Spleen (tissue), 7 donors: ENCODE results near the gene CASP6.

Source experiments
- POLR2A ChIP-seq, 3 donors: fragments of 450-650 bp; IDR thresholded peaks; one replicate each; pipeline ENCODE4 v1.5.1; 2017; ENCODE audit warnings: antibody characterized with exemption in 3 of 3, mild to moderate bottlenecking in 1 of 3
- POLR2AphosphoS5 ChIP-seq, 3 donors: sonication (generic); formaldehyde crosslinking; IDR thresholded peaks; one replicate each; pipeline ENCODE4 v1.5.1; 2017; ENCODE audit warnings: antibody characterized with exemption in 3 of 3
- TF ChIP-seq, protein P1 (sequence below), 11 experiments: fragments of 200-600 bp in 7 of 11; fragments of 450-650 bp in 4 of 11; sonication (generic) in 4 of 11; IDR thresholded peaks in 8 of 11; conservative IDR thresholded peaks in 3 of 11; 1 replicate in 7 of 11; 2 replicates in 4 of 11; pipeline versions ENCODE4 v1.4.0 to v1.8.0; 2016 to 2021; ENCODE audit warnings: antibody characterized with exemption in 11 of 11, inconsistent platforms in 4 of 11, mild to moderate bottlenecking in 1 of 11
- donor health status: DM: no; HTN: no; CAD: no; lungs with moderate emphysema.
- donor health status: DM: no; HTN: no; CAD: no.
- donor health status: DM: no; HTN: no; CAD: no.

DNA sequence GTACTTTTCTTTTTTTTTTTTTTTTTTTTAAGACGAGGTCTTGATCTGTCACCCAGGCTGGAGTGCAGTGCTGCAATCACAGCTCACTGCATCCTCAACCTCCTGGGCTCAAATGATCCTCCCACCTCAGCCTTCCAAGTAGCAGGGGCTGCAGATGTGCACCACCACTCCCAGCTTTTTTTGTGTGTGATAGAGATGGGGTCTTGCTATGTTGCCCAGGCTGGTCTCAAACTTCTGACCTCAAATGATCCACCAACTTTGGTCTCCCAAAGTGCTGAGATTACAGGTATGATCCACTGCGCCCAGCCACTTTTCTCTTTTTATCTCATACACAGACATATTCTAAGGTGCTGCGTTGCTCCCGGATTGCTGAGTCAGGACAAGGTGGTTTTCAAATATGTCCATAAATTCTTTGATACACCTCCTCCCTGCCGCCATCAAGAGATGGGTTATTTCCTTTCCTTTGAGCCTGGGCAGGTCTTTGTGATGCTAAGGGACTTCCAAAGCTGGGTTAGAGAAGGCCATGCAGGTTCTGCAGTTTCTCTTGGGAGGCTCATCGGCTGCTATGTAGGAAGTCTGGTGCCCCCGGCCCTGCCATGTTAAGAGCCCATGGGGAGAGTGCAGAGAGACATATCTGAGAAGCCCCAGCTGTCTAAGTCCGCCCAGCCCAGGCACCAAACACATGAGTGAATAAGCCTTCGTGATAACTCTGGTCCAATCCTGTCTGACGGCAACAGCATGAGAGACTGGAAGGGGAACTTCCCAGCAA, 35.0 kb upstream of the CASP6 start:
- TF ChIP-seq, protein P1, sequence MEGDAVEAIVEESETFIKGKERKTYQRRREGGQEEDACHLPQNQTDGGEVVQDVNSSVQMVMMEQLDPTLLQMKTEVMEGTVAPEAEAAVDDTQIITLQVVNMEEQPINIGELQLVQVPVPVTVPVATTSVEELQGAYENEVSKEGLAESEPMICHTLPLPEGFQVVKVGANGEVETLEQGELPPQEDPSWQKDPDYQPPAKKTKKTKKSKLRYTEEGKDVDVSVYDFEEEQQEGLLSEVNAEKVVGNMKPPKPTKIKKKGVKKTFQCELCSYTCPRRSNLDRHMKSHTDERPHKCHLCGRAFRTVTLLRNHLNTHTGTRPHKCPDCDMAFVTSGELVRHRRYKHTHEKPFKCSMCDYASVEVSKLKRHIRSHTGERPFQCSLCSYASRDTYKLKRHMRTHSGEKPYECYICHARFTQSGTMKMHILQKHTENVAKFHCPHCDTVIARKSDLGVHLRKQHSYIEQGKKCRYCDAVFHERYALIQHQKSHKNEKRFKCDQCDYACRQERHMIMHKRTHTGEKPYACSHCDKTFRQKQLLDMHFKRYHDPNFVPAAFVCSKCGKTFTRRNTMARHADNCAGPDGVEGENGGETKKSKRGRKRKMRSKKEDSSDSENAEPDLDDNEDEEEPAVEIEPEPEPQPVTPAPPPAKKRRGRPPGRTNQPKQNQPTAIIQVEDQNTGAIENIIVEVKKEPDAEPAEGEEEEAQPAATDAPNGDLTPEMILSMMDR (IDR thresholded peaks at IDR 0.05 in 8 of 11, conservative IDR thresholded peaks at IDR 0.05 in 3 of 11), result no peak
- TF ChIP-seq POLR2AphosphoS5 (IDR thresholded peaks at IDR 0.05) (no peak), POLR2A (IDR thresholded peaks at IDR 0.05) (no peak)
